Measurements from ENCODE around the gene ULK1.
"Not testable (repeated sequence)": the region's sequence is repeated elsewhere in the genome, so short reads cannot be mapped to it uniquely, and the experiment has no call there.

Gene ULK1

GRCh38 chr12:131862084-131862441 lies 32.4 kb upstream of the ULK1 start:
- DNase-seq (ENCODE audit: low read depth), result no peak

- DNase-seq (ENCODE audit: low read depth), result no peak
These were observed 31.8 kb upstream of the ULK1 start for GRCh38 chr12:131862600-131862993.

GRCh38 chr12:131862994-131863710 lies 31.3 kb upstream of the ULK1 start:
- no peak for DNase-seq (ENCODE audit: low read depth)

GRCh38 chr12:131863711-131864396 lies 30.6 kb upstream of the ULK1 start:
- no peak for DNase-seq (ENCODE audit: low read depth)

GRCh38 chr12:131864469-131864868 lies 30.0 kb upstream of the ULK1 start:
- DNase-seq (ENCODE audit: low read depth), result no peak

- DNase-seq (ENCODE audit: low read depth), result no peak
These were observed 29.1 kb upstream of the ULK1 start for GRCh38 chr12:131865180-131865875.

GRCh38 chr12:131867471-131867870 lies 27.0 kb upstream of the ULK1 start:
- no peak for DNase-seq (ENCODE audit: low read depth)

GRCh38 chr12:131867891-131868675 lies 26.3 kb upstream of the ULK1 start:
- DNase-seq (ENCODE audit: low read depth), result no peak

- no peak for DNase-seq (ENCODE audit: low read depth)
These were observed 24.5 kb upstream of the ULK1 start for GRCh38 chr12:131869871-131870418.

- DNase-seq (ENCODE audit: low read depth), result no peak
These were observed 22.7 kb upstream of the ULK1 start for GRCh38 chr12:131871677-131872076.

- no peak for DNase-seq (ENCODE audit: low read depth)
These were observed 22.0 kb upstream of the ULK1 start for GRCh38 chr12:131872154-131873051.

- no peak for DNase-seq (ENCODE audit: low read depth)
These were observed 21.1 kb upstream of the ULK1 start for GRCh38 chr12:131873293-131873692.

GRCh38 chr12:131874972-131875371 lies 19.4 kb upstream of the ULK1 start:
- not testable (repeated sequence) for DNase-seq (ENCODE audit: low read depth)

- DNase-seq (ENCODE audit: low read depth), result not testable (repeated sequence)
These were observed 17.2 kb upstream of the ULK1 start for GRCh38 chr12:131877216-131877615.

GRCh38 chr12:131878436-131878835 lies 16.0 kb upstream of the ULK1 start:
- not testable (repeated sequence) for DNase-seq (ENCODE audit: low read depth)

- no peak for DNase-seq (ENCODE audit: low read depth)
These were observed 11.5 kb upstream of the ULK1 start for GRCh38 chr12:131882804-131883520.

- no peak for DNase-seq (ENCODE audit: low read depth)
These were observed 10.9 kb upstream of the ULK1 start for GRCh38 chr12:131883521-131883900.

GRCh38 chr12:131885076-131885475 lies 9.3 kb upstream of the ULK1 start:
- not testable (repeated sequence) for DNase-seq (ENCODE audit: low read depth)

- no peak for DNase-seq (ENCODE audit: low read depth)
These were observed 8.8 kb upstream of the ULK1 start for GRCh38 chr12:131885543-131886057.

- DNase-seq (ENCODE audit: low read depth), result not testable (repeated sequence)
These were observed 2.7 kb upstream of the ULK1 start for GRCh38 chr12:131891722-131892121.
